HG02798 (cell line): ENCODE results near the gene FBXW11.

Source experiments
- ATAC-seq: cut with Tn5 transposase; IDR thresholded peaks from one replicate; pipeline ENCODE4 v1.9.1; 2021; ENCODE audit warnings: mild to moderate bottlenecking; ENCODE audit not compliant: unreplicated experiment, poor library complexity

The FBXW11 gene

DNA sequence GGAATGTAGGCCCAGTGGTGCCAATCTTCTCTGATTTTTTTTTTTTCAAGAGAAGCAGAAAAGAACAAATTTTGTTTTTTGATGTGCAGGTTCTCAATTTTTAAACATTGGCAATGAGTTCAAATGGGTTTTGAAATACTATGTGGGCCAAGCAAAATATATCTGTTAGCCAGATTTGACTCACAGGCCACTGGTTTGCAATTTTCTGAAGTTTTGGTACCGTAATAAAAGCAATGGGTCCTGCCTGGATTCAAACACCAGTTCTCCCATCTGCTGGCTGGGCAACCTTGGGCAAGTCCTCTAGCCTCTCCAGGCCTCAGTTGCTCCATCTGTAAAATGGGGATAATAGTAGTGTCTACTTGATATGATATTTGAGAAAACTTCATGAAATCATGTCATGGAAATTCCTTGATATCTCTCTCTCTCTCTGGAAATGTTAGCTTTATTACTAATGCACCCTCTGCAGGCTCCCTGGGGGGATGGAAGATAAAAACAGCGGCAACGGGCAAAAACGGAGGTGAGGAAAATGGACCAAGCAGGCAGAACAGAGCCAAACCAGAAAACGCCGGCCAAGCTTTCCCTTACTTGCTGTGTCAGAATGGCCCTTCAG, 157.4 kb downstream of the FBXW11 start:
- no peak for ATAC-seq

DNA sequence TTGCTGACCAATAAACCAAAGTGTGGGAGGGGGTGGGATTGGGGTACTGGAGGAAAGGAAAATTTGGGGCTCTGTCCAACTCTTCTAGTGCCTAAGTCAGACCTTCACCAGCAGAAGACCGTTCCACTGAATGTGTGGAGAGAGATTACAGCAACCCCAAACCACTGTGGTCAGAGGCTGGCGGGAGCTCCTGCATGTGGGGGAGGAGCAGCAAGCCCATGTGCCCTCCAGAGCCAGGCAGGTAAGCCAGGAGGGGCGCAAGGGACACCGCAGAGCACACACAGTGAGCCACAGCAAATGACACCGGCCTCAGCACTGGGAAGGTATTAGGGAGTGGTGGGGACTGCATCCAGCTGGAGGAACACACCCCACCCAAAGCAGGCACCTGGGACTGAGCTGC, 158.0 kb downstream of the FBXW11 start:
- no peak for ATAC-seq

DNA sequence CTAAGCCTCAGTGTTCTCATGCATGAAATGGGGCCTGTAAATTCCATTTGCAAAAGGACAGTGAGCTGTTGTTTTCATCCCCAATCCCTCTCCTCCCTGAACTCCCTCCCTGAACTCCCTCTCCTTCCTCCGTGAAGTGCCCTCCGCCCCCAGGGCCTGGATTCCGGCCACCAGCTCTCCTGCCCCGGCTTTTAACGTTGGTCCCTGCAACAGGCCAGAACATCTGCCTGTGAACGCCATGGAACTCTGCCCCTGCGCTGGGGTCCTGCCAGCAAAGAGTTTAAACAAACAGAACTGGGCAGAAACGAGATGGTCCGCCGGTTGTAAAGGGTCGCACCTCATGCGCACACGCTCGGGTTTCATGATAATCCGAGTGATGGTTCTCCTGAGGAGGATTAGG, 158.4 kb downstream of the FBXW11 start:
- no peak for ATAC-seq

DNA sequence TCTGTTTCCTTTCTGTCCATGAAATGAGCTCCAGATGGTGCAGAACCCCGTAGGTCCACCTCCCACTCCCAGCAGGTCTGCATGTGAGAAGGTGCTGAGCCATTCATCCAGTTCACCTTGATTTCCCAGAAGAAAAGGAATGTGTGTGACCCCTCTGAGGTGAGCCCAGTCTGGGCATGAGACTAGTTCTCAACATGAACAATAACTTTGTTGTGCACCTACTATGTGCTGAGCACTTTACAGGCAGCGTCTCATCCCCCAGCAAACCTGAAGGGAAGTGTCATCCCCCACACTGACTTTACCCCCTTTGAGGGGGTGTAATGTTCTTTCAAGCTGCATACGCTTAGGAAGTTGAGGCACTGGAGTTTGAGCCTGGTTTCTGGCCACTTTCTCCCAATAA, 159.4 kb downstream of the FBXW11 start:
- ATAC-seq: no peak

DNA sequence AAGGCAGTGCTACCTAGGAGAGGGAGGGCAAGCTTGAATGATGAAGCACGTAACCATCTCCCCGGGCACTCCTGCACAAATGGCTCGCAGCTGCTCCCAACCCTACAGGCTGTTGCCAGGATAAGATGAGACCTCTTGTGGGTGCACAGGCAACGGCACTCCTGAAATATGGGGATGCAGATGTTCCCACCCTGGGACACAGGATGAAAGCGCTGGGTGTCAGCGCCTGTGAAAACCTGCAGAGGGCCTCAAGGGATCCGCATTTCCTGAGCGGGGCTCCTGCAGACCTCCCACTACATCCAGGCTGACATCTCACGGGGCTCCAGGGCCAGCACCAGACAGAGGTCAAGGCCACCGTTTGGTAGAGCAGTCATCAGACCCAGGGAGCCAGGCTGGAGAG, 160.1 kb downstream of the FBXW11 start:
- no peak for ATAC-seq

DNA sequence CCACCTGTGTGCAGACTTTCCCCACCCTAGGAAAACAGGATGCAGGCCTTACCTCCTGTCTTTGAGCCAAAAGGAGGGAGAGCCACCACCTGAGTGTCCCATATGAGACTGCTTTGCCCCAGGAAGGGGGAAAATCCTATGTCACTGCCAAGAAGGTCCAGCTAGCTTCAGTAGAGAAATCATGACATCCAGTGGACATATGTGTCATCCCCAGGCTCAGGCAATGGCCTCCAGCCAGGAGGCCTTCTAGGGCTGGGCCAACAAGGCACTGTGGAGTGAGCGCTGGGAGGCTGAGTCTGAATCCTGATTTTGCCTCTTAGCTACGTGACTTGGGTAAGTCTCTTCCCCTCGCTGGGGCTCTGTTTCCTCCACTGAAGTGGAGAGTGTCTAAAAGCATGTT, 160.6 kb downstream of the FBXW11 start:
- no peak for ATAC-seq

DNA sequence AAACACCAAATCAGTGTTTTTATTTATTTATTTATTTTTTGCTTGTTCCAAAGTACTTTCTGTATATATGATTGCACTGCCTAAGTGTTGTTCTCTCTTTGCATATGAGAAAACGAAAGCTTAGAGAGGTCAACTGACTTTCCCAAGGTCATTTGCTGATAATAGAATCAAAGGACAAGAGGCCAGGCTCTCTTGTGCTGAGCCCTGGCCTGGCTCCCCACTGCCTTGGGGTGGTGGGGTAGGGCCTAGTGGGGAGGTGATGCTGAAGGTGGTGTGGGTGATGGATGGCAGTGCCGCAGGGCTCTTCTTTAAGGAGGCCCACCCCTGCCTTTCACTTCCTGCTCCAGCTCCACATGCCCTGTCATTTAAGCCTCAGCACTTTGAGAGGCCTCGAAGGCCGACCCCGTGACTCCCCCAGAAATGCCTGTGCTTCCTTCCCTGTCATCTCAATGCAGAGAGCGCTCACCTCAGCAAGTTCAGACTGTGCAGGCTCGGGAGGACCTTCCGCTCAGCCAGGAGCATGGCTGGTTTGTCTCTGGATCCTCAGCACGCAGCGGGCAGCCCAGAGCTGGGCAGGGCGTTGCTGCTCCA, 161.3 kb downstream of the FBXW11 start:
- ATAC-seq: no peak

DNA sequence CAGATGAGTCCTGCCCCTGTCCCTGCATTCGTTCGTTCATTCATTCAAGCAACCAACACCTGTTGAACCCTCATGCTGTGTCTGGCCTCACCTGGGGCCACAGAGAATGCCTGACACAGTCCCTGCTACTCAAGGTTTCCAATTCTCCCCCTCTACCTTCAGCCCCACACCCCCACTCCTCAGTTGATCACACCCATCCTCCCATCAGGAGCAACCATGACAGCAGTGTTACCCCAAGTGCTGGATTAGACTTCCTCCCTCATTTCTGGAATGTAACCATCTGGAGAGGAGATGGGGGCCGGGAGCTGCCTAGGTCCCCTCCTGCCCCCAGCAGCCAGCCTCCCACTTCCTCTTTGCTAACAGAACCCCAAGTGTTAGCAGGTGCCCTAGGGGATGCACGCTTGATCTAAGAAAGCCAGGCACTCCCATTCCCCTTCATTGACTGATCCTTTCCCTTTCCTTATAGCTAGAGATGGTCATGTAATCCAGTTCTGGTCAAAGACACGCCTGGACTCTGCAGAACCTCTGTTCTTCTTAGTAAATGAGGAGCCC, 163.6 kb downstream of the FBXW11 start:
- no peak for ATAC-seq

DNA sequence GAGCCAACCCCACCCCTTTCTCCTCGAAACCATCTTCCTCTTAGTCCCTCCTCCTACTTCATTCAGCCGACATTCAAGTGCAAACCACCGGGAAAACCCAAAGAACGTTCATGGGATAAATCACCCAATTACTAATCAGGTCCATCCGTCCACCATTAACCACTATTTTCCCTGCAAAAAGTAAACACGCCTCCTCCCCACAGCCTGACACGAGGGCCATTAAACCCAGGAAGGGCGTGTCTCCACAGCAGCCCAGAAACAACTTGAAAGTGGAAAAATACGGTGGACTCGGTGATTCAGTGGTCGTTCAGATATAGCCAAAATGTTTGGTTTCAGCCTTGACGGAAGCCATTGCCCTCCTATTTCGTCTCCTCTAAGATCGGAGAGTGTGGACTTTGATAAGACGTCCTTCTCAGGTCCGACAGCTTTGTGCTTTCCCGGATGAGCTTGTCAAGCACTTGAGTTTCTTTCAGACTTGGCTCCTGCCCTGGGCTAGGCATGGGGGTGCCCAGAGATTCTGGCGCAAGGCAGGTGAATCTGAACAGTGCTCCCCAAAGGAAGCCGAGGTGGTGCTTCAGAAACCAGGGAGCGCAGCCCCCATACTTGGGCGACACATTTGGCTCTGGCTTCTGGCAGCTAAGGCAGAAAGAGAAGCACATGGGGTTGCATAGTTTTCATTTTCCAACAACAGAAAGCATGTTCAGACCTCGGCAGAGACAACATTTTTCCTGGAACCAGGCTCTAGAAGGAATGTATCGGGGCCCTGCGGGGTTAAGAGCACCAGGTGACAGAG, 164.3 kb downstream of the FBXW11 start:
- ATAC-seq: no peak

DNA sequence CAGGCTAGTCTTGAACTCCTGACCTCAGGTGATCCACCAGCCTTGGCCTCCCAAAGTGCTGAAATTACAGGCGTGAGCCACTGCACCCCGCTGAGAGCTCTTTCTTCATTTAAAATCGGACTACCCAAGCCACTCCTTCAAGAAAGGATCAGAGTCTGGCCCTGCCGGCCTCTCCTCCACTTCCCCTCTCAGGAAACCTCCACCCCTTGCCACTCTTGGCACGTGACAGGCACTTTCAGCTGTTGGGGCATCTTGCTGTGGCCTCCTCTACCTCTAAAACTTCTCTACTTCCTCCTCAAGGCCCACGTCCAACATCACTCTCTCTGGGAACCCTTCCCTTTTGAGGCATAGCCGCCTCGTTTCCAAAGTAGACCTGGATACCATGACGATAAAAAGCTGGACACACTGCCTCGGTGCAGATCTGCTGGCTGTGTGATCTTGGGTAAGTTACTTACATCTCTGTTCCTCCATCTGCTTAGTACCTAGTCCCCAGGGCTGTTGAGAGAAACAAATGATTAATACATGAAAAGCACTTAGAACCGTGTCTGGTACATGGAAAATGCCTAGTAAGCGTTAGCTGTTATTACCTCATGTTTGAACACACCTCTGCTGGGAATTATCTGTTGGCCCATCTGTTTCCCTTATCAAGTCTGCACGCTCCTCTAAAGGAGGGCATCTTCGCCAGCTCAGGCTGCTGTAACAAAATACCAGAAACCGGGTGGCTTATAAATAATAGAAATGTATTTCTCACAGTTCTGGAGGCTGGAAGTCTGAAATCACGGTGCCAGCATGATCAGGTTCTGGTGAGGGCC, 165.5 kb downstream of the FBXW11 start:
- ATAC-seq: no peak

DNA sequence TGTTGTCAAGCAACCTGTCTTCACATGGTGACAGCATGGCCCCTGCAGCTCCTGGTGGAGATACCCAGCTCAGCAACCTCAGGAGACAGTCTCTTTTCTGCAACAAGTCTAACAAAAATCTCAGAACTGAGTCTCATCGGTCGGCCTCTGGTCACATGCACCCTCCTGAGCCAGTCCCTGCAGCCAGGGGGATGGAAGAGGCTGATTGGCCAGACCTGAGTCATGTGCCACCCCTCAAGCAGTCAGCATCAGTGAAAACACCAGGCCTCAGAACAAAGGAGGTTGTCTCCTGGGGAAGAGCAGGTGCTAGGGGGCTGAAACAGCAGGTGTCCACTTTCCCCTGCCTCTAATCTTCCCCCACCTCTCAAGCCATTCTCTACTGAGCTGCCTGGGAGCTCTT, 166.4 kb downstream of the FBXW11 start:
- no peak for ATAC-seq

DNA sequence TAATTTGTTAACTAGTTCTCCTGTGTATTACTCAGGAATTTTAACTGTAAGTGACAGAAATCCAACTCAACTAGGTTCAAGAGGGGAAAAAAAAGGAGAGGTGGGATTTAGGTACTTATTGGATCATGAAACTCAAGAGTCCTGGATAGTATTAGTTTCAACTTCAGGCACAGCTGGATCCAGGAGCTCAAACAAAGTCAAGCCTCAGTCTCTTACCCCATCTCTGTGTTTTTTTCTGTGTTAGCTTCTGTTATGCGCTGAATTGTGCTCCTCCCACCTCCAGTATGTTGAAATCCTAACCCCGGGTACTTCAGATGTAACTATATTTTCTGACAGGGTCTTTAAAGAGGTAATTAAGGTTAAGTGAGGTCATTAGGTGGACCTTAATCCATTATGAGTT, 167.3 kb downstream of the FBXW11 start:
- ATAC-seq: no peak

DNA sequence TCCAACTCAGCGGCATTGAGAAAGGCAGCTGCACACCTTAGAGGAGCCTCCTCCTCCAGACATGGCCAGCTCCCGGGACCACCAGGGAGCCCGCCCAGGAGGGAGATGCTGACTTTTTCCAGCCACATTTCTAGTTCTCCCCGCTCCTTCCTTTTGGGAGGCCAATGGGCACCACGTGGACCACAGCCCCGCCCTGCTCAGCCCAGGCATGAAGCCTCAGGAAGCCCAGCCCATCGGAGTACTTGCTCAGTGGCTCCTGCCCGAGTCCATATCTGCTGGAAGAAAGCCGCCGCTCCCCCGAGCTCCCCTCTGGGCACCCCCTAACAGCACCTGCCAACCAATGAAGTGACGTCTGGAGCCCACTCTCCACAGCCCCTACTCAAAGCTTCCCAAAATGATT, 168.4 kb downstream of the FBXW11 start:
- no peak for ATAC-seq

DNA sequence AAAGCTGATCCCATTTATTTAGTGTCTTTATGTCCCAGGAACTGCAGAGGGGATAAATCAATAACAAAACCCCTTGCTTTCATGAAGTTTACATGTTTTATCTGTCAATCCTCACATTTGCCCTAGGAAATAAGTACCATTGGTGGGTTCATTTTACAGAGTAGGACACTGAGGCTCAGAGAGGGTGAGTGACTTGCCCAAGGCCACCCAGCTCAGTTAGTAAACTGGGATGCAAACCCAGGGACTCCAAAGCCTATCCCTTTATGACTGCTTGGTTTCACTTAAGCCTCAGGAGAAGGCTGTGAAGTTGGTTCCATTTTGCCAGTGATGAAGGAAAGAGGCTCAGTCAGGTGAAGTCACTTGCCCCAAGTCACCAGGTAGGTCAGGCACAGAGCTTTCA, 168.9 kb downstream of the FBXW11 start:
- ATAC-seq: no peak

DNA sequence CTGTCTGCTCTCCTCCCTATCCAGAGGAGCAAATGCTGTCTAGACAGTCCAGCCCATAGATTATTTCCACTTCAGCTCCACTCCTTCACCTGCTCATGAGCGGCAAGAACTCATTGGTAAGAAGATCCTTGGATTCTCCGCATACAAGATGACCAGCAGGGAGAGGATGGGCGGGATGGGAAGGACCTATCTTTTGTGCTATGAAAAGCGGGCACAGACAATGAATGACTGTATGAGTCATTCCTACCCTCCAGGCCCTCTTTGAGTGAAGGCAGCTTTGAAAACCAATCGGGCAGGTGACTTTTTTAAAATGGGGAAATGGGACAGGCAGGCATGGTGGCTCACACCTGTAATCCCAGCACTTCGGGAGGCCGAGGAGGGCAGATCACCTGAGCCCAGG, 171.4 kb downstream of the FBXW11 start:
- no peak for ATAC-seq

DNA sequence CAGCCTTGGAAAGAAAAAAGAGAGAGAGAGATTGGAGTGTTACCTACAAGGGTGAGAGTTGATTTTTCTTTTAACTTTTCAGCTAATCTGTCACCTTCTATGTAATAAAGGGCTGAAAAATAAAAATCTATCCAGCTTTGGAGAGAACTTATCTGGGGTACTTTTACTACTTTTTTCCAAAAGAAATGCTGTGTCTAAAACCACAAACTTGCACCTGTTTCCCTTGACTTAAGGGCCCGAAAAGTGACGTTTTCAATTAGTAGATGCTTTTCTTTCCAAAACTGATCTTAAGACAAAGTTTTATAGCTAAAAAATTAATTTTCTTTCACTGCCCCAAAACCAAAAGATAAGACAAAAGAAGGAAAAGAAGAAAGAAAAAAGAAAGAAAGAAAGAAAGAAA, 172.0 kb downstream of the FBXW11 start:
- ATAC-seq: no peak

DNA sequence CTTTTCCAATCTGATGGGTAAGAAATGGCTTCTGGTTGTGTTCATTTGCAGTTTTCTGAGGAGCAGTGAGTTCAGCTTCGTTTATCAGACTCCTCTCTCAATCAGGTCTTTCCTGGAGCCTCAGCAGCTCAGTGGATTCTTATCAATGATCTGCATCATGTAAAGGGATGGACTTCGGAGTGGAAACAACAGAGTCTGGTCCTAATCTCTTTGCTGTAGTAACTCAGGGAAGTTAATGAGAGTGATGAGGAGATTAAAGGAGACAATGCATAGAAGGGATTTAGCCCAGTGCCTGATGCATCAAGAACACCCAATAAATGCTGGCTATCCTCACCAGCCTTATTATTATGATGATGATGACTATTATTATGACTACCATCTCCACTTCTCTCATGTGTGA, 173.7 kb downstream of the FBXW11 start:
- no peak for ATAC-seq

DNA sequence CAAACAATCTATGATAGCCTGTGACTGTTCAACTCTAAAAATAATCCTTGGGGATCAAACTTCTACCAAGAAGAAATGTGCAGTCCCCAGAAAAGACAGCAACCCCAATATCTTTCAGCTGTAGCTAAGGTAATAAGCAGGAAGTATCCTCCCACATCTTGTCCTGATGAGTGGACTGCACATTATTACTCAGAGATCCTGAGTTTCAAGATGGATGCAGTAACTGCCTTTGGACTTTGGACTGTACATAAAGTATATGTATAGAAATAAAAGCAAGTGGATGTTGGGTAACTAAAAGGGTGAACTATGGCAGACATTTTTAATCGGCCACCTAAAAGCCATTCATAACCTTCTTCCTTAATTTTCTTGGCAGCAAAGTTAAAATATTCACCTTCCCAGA, 175.8 kb downstream of the FBXW11 start:
- ATAC-seq: no peak

DNA sequence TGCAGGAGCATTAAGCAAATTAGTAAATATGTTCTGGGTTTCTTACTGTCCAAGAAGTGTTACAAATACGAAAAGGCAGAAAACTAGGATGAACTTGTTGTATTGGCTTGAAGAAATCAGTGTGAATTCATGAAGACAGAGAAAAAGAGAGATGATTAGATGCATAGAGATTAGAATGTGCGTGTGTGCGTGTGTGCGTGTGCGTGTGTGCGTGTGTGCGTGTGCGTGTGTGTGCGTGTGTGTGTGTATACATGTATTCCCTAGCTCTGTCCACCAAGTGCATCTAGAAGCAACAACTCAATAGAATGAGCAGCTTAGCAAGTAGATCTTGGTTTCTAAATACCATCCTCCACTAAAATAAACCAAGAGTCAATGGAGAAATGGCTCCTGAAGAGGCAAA, 179.3 kb downstream of the FBXW11 start:
- ATAC-seq: no peak

DNA sequence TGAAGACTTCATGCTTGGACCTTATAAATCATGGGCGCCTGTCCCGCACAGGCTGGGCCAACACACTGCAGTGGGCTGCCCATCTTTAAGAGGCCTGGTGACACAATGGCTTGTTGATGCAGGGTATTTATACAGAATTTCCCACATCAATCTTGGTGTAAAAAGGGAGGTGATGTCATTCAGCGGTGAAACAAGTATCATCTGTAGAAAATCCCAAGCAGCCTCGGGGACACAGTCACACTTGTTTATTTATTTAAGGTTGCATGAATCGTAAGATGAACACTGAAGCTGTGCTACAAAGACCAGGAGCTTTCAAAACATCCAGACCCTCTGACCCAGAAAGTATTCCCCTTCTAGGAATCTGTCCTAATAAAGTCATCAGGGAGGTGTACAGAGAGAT, 180.3 kb downstream of the FBXW11 start:
- ATAC-seq: no peak

DNA sequence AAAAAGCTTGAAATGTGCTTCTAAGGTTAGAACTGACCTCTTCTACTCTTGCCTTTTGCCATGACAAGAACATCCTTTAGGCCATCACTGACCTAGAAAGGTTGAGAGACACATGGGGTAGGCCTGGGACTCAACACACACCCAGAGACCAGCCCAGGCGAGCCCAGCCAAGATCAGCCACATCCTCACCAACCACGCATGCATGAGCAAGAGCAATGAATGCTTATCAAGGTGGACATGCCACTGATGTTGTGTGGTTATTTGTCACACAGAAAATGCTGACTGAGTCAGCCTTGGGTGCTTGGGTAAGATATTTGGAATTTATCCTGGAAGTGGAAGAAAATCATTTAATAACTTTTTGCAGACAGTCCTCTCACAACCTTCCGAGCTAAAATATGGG, 181.4 kb downstream of the FBXW11 start:
- ATAC-seq: no peak
